HG03095 (cell line): ENCODE results near the gene LINGO4.
"Not testable (repeated sequence)": the region's sequence is repeated elsewhere in the genome, so short reads cannot be mapped to it uniquely, and the experiment has no call there.

ENCODE experiments used
- ATAC-seq: cut with Tn5 transposase; IDR thresholded peaks from one replicate; pipeline ENCODE4 v1.9.1; 2021; ENCODE audit warnings: moderate library complexity; ENCODE audit not compliant: unreplicated experiment

Gene LINGO4

GRCh38 chr1:151787689-151788088 lies 17.5 kb downstream of the LINGO4 start:
- no peak for ATAC-seq

GRCh38 chr1:151783796-151784195 lies 21.4 kb downstream of the LINGO4 start:
- no peak for ATAC-seq

- no peak for ATAC-seq
Observed at GRCh38 chr1:151782741-151783140, 22.5 kb downstream of the LINGO4 start.

GRCh38 chr1:151782026-151782425 lies 23.2 kb downstream of the LINGO4 start:
- ATAC-seq = not testable (repeated sequence)

GRCh38 chr1:151780736-151781135 lies 24.5 kb downstream of the LINGO4 start:
- ATAC-seq = not testable (repeated sequence)

GRCh38 chr1:151779852-151780251 lies 25.4 kb downstream of the LINGO4 start:
- no peak for ATAC-seq

- ATAC-seq = no peak
Observed at GRCh38 chr1:151777317-151777716, 27.9 kb downstream of the LINGO4 start.

GRCh38 chr1:151776665-151777062 lies 28.6 kb downstream of the LINGO4 start:
- no peak for ATAC-seq

GRCh38 chr1:151775894-151776664 lies 29.1 kb downstream of the LINGO4 start:
- ATAC-seq = no peak

GRCh38 chr1:151774256-151774922 lies 30.8 kb downstream of the LINGO4 start:
- ATAC-seq = no peak

- no peak for ATAC-seq
Observed at GRCh38 chr1:151773702-151774101, 31.5 kb downstream of the LINGO4 start.

GRCh38 chr1:151769270-151769669 lies 35.9 kb downstream of the LINGO4 start:
- not testable (repeated sequence) for ATAC-seq

- not testable (repeated sequence) for ATAC-seq
Observed at GRCh38 chr1:151768351-151769066, 36.7 kb downstream of the LINGO4 start.

- no peak for ATAC-seq
Observed at GRCh38 chr1:151763990-151764389, 41.2 kb downstream of the LINGO4 start.

- ATAC-seq = peak; percentile 94
Observed at GRCh38 chr1:151762941-151763921, 42.0 kb downstream of the LINGO4 start, which contains the start of gene MRPL9. MRPL9 (minus strand) TSS chr1:151763496; CDS start chr1:151763479, 17 bp downstream.

- no peak for ATAC-seq
Observed at GRCh38 chr1:151760597-151761385, 44.4 kb downstream of the LINGO4 start.

GRCh38 chr1:151759241-151759640 lies 46.0 kb downstream of the LINGO4 start:
- no peak for ATAC-seq

GRCh38 chr1:151756291-151756690 lies 48.9 kb downstream of the LINGO4 start:
- no peak for ATAC-seq
